Non-pigmented ciliary epithelial cell (primary cell): ENCODE data around the gene SYNE1.
A peak's percentile ranks its signal among the peaks of the same experiment; 100 is the strongest.
"Not testable (repeated sequence)": the region's sequence is repeated elsewhere in the genome, so short reads cannot be mapped to it uniquely, and the experiment has no call there.

Experiments used
- DNase-seq: peaks from one replicate; pipeline ENCODE4 v3.0.0-alpha.2; 2010; ENCODE audit warnings: low read depth

The SYNE1 gene

GRCh38 chr6:152138344-152138743, 498.8 kb downstream of the SYNE1 start:
- not testable (repeated sequence) for DNase-seq

- DNase-seq, result no peak
These were observed 500.7 kb downstream of the SYNE1 start for GRCh38 chr6:152136449-152136825.

- no peak for DNase-seq
These were observed 501.3 kb downstream of the SYNE1 start for GRCh38 chr6:152135755-152136448.

GRCh38 chr6:152130441-152130840, 506.7 kb downstream of the SYNE1 start:
- DNase-seq, result no peak

- DNase-seq, result no peak
These were observed 507.4 kb downstream of the SYNE1 start for GRCh38 chr6:152129691-152130151.

- no peak for DNase-seq
These were observed 509.6 kb downstream of the SYNE1 start for GRCh38 chr6:152127432-152128165.

GRCh38 chr6:152124429-152125074, 512.6 kb downstream of the SYNE1 start:
- peak; percentile 49 for DNase-seq

GRCh38 chr6:152123076-152123475, 514.1 kb downstream of the SYNE1 start:
- no peak for DNase-seq

- no peak for DNase-seq
These were observed 514.7 kb downstream of the SYNE1 start for GRCh38 chr6:152122434-152122833.

GRCh38 chr6:152121910-152122309, 515.3 kb downstream of the SYNE1 start:
- DNase-seq, result no peak

- no peak for DNase-seq
These were observed 517.3 kb downstream of the SYNE1 start for GRCh38 chr6:152119831-152120230.

GRCh38 chr6:152118678-152119077, 518.5 kb downstream of the SYNE1 start:
- no peak for DNase-seq

- DNase-seq, result no peak
These were observed 518.9 kb downstream of the SYNE1 start for GRCh38 chr6:152118224-152118623.

- DNase-seq, result no peak
These were observed 519.7 kb downstream of the SYNE1 start for GRCh38 chr6:152117156-152118133.

- DNase-seq, result no peak
These were observed 524.5 kb downstream of the SYNE1 start for GRCh38 chr6:152112491-152113261.

GRCh38 chr6:152110886-152111820, 526.0 kb downstream of the SYNE1 start:
- no peak for DNase-seq

- DNase-seq, result no peak
These were observed 529.2 kb downstream of the SYNE1 start for GRCh38 chr6:152107973-152108372.

- DNase-seq, result no peak
These were observed 537.0 kb downstream of the SYNE1 start for GRCh38 chr6:152100183-152100618.

GRCh38 chr6:152099446-152100182, 537.5 kb downstream of the SYNE1 start:
- DNase-seq, result no peak
